Measurements from ENCODE around the gene ZNF544. TPM values are rescaled to one million over a fixed set of nuclear protein-coding genes. Genes with fewer than 3 reads are reported as not detected.
"Not testable (repeated sequence)": the region's sequence is repeated elsewhere in the genome, so short reads cannot be mapped to it uniquely, and the experiment has no call there.

ZNF544 gene
- total RNA-seq, 8 experiments from 2014 or later, result 23.7 to 63.5 (median 40.8) TPM

DNA sequence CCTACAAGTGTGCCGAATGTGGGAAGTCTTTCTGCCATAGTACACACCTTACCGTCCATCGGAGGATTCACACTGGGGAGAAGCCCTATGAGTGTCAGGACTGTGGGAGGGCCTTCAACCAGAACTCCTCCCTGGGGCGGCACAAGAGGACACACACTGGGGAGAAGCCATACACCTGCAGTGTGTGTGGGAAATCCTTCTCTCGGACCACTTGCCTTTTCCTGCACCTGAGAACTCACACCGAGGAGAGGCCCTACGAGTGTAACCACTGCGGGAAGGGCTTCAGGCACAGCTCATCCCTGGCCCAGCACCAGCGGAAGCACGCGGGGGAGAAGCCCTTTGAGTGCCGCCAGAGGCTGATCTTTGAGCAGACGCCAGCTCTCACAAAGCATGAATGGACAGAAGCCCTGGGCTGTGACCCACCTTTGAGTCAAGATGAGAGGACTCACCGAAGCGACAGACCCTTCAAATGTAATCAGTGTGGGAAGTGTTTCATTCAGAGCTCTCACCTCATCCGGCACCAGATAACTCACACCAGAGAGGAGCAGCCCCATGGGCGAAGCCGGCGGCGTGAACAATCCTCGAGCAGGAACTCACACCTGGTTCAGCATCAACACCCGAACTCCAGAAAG is 66.1 kb downstream of the ZNF544 start:
- Histone ChIP-seq H3K4me1 (replicated peaks in 1 of 2) (no peaks in the 10 kb centered on the region), H3K27ac (no peak overlapping the region)

DNA sequence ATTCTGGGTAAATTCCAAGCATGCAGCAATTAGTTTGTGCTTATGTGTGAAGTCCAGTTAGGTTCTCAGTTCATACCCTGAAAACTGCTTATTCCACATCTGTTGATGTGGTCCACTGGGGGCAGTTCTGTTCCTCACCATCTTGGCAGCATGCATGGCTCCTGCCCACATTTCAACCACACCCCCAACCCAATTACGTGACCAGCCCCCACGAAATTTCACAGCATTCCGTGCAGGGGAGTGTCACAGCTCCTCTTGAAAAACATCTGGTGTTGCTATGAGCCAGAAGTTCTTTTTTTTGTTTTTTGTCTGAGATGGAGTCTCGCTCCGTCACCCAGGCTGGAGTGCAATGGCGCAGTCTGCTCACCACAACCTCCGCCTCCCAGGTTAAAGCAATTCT is 67.4 kb downstream of the ZNF544 start:
- 35 to 100% (median 94%) methylated on average over 1 to 5 of the region's 7 CpGs; no CpG with 5 or more reads in 5 of the 10 experiments for WGBS, 10 experiments
- in situ Hi-C loops (cut with MboI; ENCODE audit: low pct_unique_long_range_greater_than_20kb in 2 of 9, low sequenced_read_pairs in 9 of 9, unreplicated experiment in 9 of 9), result no loop called here
- ATAC-seq (replicated peaks in 6 of 8), result peak in 2 of 8 experiments; percentile 64 to 83
- no peak overlapping the region for H3K4me3 ChIP-seq
- no peaks in the 10 kb centered on the region for H3K4me1 ChIP-seq (replicated peaks in 1 of 2)
- H3K27ac ChIP-seq, result no peak overlapping the region

More for the DNA sequence above, 66.1 kb downstream of the ZNF544 start:
- ATAC-seq (replicated peaks in 6 of 8), result no peak
- in situ Hi-C loops (cut with MboI; ENCODE audit: low pct_unique_long_range_greater_than_20kb in 2 of 9, low sequenced_read_pairs in 9 of 9, unreplicated experiment in 9 of 9), result no loop called here
- no peak overlapping the region for H3K4me3 ChIP-seq
- 80 to 100% (median 96%) methylated on average over 1 to 10 of the region's 22 CpGs; no CpG with 5 or more reads in 3 of the 10 experiments for WGBS, 10 experiments

DNA sequence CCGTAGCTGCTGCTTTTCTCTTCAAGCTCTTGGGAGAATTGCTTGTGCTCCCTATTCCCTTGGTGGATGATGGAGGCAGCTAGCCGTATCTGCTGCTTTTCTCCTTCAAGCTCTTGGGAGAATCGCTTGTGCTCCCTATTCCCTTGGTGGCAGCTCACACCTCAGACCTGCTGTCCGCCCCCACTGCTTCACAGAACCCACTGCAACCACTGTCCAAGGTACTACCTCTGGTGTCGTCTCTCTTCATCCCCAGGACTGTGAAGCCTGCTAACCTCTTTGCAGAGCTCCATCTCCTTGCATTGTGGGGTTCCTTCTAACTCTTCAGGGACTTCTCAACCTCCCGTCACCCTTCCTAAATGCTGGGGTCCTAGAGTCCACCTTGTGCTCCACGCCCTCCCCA is 71.9 kb downstream of the ZNF544 start:
- ATAC-seq (replicated peaks in 6 of 8), result no peak
- 85 to 100% (median 100%) methylated on average over 2 to 5 of the region's 7 CpGs; no CpG with 5 or more reads in 3 of the 10 experiments for WGBS, 10 experiments
- in situ Hi-C loops (cut with MboI; ENCODE audit: low pct_unique_long_range_greater_than_20kb in 2 of 9, low sequenced_read_pairs in 9 of 9, unreplicated experiment in 9 of 9), result no loop called here
- no peak overlapping the region for H3K4me3 ChIP-seq
- H3K27ac ChIP-seq, result no peak overlapping the region
- peaks cover 5 to 7% of the 10 kb centered on the region in 2 donors for H3K4me1 ChIP-seq (replicated peaks in 1 of 2)

DNA sequence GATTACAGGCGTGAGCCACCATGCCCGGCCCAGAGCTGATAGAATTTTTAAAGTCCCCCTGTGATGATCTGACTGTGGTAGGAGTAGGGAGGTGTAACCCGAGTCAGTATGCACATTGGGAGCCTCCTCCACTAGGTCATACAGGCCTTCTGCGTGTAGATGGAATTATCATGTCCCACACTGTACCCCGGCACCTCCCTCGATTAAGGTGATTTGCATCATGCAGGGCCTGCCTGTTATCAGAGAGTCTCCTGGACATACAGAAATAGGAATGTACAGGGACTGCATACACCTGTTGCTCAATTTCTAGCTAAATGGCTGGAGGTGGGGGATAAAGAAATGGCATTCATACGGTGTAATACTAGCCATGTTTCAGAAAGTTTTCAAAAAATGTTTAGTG is 75.5 kb downstream of the ZNF544 start:
- 57 to 100% (median 83%) methylated on average over 1 to 6 of the region's 7 CpGs; no CpG with 5 or more reads in 2 of the 10 experiments for WGBS, 10 experiments
- no peak for ATAC-seq (replicated peaks in 6 of 8)
- in situ Hi-C loops (cut with MboI; ENCODE audit: low pct_unique_long_range_greater_than_20kb in 2 of 9, low sequenced_read_pairs in 9 of 9, unreplicated experiment in 9 of 9), result no loop called here
- H3K27ac ChIP-seq, result no peak overlapping the region
- peaks cover 13 to 28% of the 10 kb centered on the region in 2 donors for H3K4me1 ChIP-seq (replicated peaks in 1 of 2)
- H3K4me3 ChIP-seq, result peak overlapping the region in 2 of 5 donors; percentile 86 to 89

DNA sequence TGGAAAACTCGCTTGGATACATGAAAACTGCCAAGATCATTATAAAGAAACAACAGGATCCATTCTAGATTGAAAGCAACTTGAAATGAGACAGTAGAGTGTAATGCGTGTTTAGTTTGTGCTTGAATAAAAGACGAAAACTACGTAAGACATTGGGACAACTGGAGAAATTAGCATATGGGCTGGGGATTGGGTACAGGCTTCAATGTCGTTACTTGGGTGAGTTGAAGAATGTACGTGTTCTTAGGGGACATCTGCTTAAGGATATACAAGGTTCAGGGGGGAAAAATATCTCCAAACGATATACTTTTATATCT is 76.0 kb downstream of the ZNF544 start:
- WGBS, 10 experiments, result 8 to 50% (median 19%) methylated on average over 4 to 7 of the region's 7 CpGs; no CpG with 5 or more reads in 1 of the 10 experiments
- H3K27ac ChIP-seq, result peak overlapping the region; percentile 13 to 68
- in situ Hi-C loops (cut with MboI; ENCODE audit: low pct_unique_long_range_greater_than_20kb in 2 of 9, low sequenced_read_pairs in 9 of 9, unreplicated experiment in 9 of 9), result no loop called here
- H3K4me3 ChIP-seq, result peak overlapping the region; percentile 82 to 93 (median 89)
- peak; percentile 9 to 57 (median 44) for ATAC-seq (replicated peaks in 6 of 8)
- H3K4me1 ChIP-seq (replicated peaks in 1 of 2), result peaks cover 13 to 28% of the 10 kb centered on the region in 2 donors

DNA sequence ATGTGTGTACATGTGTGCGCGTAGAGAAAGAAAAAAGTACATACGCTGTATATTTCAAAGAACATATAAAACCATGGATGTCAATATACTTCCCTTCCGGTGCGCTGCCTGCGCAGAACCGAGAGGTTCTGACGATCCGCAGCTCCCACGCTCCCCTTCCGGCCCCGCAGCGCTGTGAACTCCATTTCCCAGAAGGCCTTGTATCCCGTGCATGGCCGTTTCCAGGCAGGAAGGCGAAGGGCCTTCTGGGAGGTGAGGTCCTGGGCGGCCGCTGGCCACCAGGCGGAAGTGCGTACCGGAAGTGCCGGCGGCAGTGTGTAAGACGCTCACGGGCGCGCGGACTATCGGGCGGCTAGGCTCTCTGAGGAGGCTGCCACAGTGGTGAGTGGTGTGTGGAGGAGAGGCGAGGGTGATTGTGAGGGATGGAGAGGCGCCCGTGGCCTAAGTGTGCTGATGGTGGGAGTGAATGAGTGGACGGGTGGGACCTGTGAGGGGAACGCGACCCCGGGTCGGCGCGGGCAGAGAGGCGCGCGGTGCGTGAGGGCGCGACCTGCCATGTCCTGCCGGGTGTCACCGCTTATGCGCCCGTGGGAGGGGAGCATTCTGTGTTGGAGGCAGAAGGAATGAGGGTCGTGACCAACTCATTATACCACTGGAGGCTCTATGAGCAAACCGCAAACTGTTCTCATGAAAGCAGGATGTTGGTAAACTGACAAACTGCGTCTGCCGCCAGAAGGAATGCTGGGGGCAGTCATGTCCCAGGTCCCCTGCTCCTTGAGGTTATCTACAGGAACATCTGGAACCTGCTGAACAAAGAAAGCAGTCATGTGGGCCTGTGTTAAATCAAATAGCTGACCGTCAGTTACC is 76.6 kb downstream of the ZNF544 start, which contains the start of gene ERVK3-1:
Gene ERVK3-1, plus strand, starts transcription at position 313 of the 867 bp plus-strand sequence. CDS start 6,792 bp downstream, outside the sequence.
- in situ Hi-C loops (cut with MboI; ENCODE audit: low pct_unique_long_range_greater_than_20kb in 2 of 9, low sequenced_read_pairs in 9 of 9, unreplicated experiment in 9 of 9), result no loop called here
- 0 to 9% (median 0%) methylated on average over 3 to 16 of the region's 55 CpGs; no CpG with 5 or more reads in 3 of the 10 experiments for WGBS, 10 experiments

DNA sequence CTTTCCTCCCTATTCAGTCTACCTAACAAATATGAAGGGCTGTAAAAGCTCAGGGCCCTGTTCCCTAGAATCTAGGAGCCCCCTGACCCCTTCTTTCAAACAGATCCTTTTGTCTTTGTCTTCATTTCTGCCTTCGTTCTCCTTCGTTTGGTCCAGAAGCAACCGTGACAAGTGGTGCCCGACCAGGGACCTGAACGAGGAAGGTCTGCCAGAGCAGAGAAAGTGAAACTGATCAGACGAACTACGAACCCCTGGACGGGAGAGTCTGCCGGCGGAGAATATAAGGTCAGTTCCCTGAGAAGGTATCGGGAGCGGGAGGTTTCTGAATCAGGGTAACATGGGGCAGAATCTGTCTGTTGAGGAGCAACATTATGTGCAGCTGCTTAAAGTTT is 77.2 kb downstream of the ZNF544 start:
- peaks cover 13 to 28% of the 10 kb centered on the region in 2 donors for H3K4me1 ChIP-seq (replicated peaks in 1 of 2)
- in situ Hi-C loops (cut with MboI; ENCODE audit: low pct_unique_long_range_greater_than_20kb in 2 of 9, low sequenced_read_pairs in 9 of 9, unreplicated experiment in 9 of 9), result no loop called here
- peak overlapping the region; percentile 82 to 93 (median 89) for H3K4me3 ChIP-seq
- peak overlapping the region; percentile 79 to 82 for H3K27ac ChIP-seq
- 0 to 92% (median 31%) methylated on average over 1 to 12 of the region's 12 CpGs; no CpG with 5 or more reads in 2 of the 10 experiments for WGBS, 10 experiments
- no peak for ATAC-seq (replicated peaks in 6 of 8)

More for the DNA sequence above, 76.6 kb downstream of the ZNF544 start, which contains the start of gene ERVK3-1:
- Histone ChIP-seq H3K4me1 (replicated peaks in 1 of 2) (peaks cover 13 to 28% of the 10 kb centered on the region in 2 donors), H3K27ac (peak within 1 kb of the TSS; percentile 79 to 82), H3K4me3 (peak within 1 kb of the TSS; percentile 82 to 93 (median 89))
- ATAC-seq (replicated peaks in 6 of 8), result peak; percentile 95 to 99 (median 98)

DNA sequence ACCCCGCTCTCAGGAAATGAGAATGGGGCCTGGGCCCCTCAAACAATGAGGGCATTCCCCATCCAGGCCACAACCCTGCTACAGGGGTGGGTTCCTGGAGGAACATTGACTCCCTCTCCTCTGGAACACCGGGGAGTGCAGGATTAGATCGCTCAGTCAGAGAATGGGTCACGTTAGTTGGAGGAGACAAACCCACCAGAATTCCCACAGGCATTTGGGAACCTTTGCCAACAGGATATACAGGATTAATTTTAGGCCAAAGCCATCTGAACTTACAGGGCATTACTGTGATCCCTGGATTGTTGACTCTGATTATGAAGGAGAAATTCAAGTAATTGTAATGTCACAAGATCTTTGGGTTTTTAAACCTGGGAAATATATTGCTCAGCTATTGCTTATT is 79.0 kb downstream of the ZNF544 start:
- no peak for ATAC-seq (replicated peaks in 6 of 8)
- peaks cover 13 to 28% of the 10 kb centered on the region in 2 donors for H3K4me1 ChIP-seq (replicated peaks in 1 of 2)
- in situ Hi-C loops (cut with MboI; ENCODE audit: low pct_unique_long_range_greater_than_20kb in 2 of 9, low sequenced_read_pairs in 9 of 9, unreplicated experiment in 9 of 9), result no loop called here
- 64 to 100% (median 100%) methylated on average over 1 to 3 of the region's 4 CpGs; no CpG with 5 or more reads in 5 of the 10 experiments for WGBS, 10 experiments
- H3K27ac ChIP-seq, result peak overlapping the region in 1 of 2 donors; percentile 82
- H3K4me3 ChIP-seq, result no peak overlapping the region

DNA sequence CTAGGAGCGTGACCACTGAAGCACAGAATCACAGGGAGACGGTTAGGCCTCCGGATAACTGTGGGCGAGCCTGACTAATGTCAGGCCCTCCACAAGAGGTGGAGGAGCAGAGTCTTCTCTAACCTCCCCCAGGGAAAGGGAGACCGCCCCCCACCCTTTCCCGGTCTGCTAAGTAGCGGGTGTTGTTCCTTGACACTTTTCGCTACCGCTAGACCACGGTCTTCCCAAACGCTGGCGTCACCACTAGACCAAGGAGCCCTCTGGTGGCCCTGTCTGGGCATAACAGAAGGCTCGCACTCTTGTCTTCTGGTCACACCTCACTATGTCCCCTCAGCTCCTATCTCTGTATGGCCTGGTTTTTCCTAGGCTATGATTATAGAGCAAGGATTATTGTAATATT is 82.0 kb downstream of the ZNF544 start:
- H3K27ac ChIP-seq; H3K4me3 ChIP-seq; in situ Hi-C loops (cut with MboI; ENCODE audit: low pct_unique_long_range_greater_than_20kb in 2 of 9, low sequenced_read_pairs in 9 of 9, unreplicated experiment in 9 of 9): not testable (repeated sequence)
- peaks cover 8 to 21% of the 10 kb centered on the region in 2 donors for H3K4me1 ChIP-seq (replicated peaks in 1 of 2)
- ATAC-seq (replicated peaks in 6 of 8), result peak in 4 of 8 experiments; percentile 37 to 58 (median 58)
- 50% methylated on average over 4 of the region's 13 CpGs; no CpG with 5 or more reads in 9 of the 10 experiments for WGBS, 10 experiments

DNA sequence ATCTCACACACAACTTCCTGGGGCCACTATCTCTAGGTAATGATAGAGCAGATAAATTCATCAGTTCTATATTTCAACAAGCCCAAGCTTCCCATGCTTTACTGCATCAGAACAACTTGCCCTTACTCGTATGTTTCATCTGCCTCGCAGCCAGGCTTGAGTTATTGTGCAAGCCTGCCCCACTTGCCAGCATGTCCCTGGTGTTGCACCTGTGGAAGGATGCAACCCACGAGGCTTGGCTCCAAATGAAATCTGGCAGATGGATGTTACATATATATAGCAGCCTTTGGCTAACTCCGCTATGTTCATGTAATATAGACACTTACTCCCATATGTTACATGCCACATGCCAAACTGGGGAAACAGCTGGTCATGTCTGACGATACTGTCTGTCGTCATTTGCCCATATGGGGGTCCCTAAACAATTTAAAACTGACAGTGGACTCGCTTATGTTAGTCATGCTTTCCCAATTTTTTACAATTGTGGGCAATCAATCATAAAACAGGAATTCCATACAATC is 82.7 kb downstream of the ZNF544 start:
- Histone ChIP-seq H3K4me3 (no peak overlapping the region), H3K4me1 (replicated peaks in 1 of 2) (peaks cover 2 to 19% of the 10 kb centered on the region in 2 donors), H3K27ac (no peak overlapping the region)
- WGBS, 10 experiments, result 54 to 100% (median 91%) methylated on average over 1 to 6 of the region's 7 CpGs
- in situ Hi-C loops (cut with MboI; ENCODE audit: low pct_unique_long_range_greater_than_20kb in 2 of 9, low sequenced_read_pairs in 9 of 9, unreplicated experiment in 9 of 9), result no loop called here
- no peak for ATAC-seq (replicated peaks in 6 of 8)
